ENCODE data around the gene FBLL1. TPM values are rescaled to one million over a fixed set of nuclear protein-coding genes. Genes with fewer than 3 reads are reported as not detected.

The FBLL1 gene
- 0.15 and 0.34 TPM in 2 replicates for total RNA-seq

DNA sequence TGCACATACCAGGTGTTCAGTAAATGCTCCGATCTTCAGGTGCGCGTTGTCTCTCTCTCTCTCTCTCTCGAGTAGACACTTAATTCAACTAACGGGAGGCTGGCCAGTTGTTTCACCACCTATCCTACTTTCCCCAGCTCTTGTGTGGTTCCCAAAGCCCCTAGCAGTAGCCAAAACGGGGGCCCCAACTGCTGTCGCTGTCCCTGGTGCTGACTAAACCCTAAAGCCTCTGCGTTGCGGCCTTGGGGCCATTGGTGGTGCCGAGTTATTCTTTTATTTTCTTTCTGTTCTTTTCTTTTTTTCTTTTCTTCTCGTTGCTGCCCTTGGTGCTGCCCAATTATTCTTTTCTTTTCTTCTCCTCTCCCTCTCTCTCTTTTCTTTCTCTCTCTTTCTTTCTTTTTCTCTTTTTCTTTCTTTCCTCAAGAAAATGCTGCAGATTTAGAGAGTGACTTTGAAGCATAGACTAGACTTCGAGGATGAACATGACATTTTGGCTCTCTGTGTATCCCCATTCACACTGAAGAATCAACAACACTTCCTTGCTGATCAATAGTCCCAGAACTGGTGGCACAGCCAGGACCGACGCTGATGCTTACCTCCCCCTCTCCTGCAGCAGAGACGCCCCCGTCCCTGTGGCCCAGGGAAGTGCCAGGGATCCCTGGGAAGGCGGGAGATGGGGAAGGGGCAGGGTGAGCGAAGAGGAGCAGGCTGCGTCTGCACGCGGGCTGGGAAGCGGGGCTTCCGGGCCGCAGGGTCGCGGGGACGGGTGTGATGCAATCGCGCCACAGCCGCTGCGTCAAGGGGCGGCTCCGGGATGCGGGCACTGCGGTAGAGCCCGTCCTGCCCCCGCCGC, at the start of gene FBLL1:
Gene FBLL1 (plus strand): TSS at position 785 of the 853 bp plus-strand sequence. CDS start 200 bp downstream, outside the sequence.

DNA sequence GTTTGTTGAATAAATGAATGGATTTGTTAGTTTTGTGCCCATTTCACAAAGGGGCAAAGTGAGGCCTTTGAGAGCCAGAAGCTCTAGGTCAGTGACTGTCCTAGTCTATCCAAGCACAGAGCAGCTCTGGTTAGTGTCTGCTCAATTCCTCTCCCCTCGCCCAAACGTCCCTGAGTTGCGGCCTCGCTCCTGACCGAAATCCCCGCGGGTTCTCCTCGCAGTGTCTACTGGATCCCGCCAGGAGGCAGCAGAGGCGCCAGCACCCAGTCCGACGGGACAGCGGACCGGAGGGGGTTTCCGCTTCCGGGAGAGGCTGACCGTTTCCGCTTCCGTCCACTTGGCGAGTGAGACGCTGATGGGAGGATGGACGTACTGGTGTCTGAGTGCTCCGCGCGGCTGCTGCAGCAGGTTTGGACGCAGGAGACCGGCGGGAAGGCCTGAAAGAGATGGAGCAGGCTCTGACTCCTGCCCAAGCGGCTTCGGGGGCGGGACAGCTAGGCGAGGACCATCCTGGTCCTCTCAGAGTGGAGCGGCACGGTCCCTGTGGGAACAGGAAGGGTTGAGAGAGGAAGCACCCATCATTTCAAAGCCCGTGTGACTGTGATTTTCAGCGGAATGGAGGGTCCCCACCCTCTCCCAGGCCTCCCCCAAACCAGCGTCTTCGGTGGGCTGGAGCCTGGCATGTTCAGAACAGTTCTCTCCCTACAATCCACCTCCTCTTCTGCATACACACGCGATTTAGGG, 42.8 kb upstream of the FBLL1 start, which contains the start of gene RARS1:
Gene RARS1 (plus strand): TSS at position 336 of the 744 bp plus-strand sequence. CDS start 28 bp downstream, at position 364.

DNA sequence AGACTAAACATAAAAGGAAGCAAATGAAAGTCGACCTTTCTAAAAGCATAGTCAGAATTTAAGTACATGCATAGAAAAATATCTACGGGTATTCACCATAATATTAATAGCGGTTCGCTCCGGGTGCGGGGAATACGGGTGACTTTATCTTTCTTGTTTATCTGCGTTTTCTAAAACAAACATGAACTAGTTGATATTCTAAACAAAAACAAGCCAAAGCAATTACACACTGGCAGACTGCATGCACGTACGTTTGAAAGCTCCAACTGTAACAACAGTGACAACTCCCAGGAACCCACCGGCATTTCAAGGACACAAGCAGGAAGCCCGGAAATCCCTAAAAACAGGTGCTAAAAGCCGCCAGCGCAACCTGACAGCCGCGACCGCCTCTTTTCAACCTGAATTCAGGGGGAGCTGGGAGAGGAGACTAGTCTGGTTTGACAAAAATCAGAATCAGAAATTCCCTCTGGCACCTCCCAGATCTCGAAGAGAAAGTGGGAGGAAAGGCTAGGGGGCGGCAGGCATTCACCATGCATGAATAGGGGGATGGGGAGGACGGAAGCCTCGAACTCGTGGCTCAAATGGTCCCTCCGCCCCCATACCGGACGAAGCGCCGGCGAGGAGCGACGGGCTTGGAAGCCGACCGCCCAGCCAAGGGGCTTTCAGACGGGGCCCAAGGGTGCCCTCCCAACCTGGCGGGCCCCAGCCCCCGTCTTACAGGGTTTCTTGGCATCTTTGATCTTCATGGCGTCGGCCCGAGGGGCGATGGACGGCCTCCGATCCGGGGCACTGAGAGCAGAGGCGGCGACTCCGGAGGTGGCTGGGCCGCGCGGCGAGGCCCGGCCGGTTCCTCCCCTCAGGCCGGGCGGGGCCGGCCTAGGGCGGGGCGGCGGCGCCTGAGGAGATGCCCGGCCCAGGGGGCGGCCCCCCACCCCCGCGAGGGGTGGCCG, 49.7 kb downstream of the FBLL1 start, which contains the start of gene PANK3:
Gene PANK3 (minus strand): TSS at position 831 of the 950 bp plus-strand sequence. CDS start 85 bp downstream, at position 746.

Other genes with a start within 250 kb of the FBLL1 start
- 3.1 and 4.2 TPM in 2 replicates for gene WWC1, start 237.7 kb upstream of the FBLL1 start, total RNA-seq
- 104 and 143 TPM in 2 replicates for gene RARS1, start 42.8 kb upstream of the FBLL1 start, total RNA-seq
- 18.3 and 25.6 TPM in 2 replicates for gene PANK3, start 50.1 kb downstream of the FBLL1 start, total RNA-seq